Measurements from ENCODE around the gene PTPRG. TPM values are rescaled to one million over a fixed set of nuclear protein-coding genes. Genes with fewer than 3 reads are reported as not detected.
A peak's percentile ranks its signal among the peaks of the same experiment; 100 is the strongest.

The PTPRG gene
- total and polyA plus RNA-seq, 12 donors, result 6.3 to 119 (median 72.2) TPM

DNA sequence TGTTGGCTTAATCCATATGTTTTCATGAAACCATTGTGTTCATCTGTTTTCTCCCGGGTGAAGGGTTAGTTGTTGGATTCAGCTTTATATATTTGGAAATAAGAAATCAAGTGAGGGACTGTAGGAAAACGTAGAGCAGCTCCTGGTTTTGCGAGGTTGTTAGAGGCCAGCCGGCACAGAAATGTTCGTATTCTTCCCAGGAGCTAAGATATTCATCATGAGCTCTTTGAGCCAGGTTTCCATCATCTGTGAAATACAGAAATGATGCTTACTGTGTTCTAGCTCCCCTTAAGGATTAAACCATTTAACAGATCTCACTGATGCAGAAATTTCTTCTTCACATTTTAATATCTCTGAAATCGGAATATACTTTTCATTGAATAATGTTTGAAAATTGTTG is 235.5 kb downstream of the PTPRG start:
- peaks cover 4 to 10% of the 10 kb centered on the region in 2 donors for H3K4me1 ChIP-seq (replicated peaks in 1 of 2)
- no peak for DNase-seq
- no peaks in the 10 kb centered on the region for H3K27me3 ChIP-seq
- 88 to 91% (median 89%) methylated on average over 6 of the region's 6 CpGs for WGBS, 4 donors
- no peak overlapping the region for H3K27ac ChIP-seq
- intact Hi-C loops (cut with DNase I), result no loop called here
- H3K9me3 ChIP-seq (replicated peaks in 1 of 3), result no peaks in the 10 kb centered on the region
- TF ChIP-seq, protein P1, sequence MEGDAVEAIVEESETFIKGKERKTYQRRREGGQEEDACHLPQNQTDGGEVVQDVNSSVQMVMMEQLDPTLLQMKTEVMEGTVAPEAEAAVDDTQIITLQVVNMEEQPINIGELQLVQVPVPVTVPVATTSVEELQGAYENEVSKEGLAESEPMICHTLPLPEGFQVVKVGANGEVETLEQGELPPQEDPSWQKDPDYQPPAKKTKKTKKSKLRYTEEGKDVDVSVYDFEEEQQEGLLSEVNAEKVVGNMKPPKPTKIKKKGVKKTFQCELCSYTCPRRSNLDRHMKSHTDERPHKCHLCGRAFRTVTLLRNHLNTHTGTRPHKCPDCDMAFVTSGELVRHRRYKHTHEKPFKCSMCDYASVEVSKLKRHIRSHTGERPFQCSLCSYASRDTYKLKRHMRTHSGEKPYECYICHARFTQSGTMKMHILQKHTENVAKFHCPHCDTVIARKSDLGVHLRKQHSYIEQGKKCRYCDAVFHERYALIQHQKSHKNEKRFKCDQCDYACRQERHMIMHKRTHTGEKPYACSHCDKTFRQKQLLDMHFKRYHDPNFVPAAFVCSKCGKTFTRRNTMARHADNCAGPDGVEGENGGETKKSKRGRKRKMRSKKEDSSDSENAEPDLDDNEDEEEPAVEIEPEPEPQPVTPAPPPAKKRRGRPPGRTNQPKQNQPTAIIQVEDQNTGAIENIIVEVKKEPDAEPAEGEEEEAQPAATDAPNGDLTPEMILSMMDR (IDR thresholded peaks at IDR 0.05), result no peak
- TF ChIP-seq POLR2A (IDR thresholded peaks at IDR 0.05), result no peak
- no peaks in the 10 kb centered on the region for H3K36me3 ChIP-seq (replicated peaks in 1 of 2)
- no peak overlapping the region for H3K4me3 ChIP-seq

- peaks cover 21 to 31% of the 10 kb centered on the region in 2 donors for H3K4me1 ChIP-seq (replicated peaks in 1 of 2)
- no peaks in the 10 kb centered on the region for H3K36me3 ChIP-seq (replicated peaks in 1 of 2)
- no peak for TF ChIP-seq POLR2A (IDR thresholded peaks at IDR 0.05)
- TF ChIP-seq, protein P1 (IDR thresholded peaks at IDR 0.05), result no peak
- no peaks in the 10 kb centered on the region for H3K9me3 ChIP-seq (replicated peaks in 1 of 3)
- H3K27me3 ChIP-seq, result no peaks in the 10 kb centered on the region
- DNase-seq, result no peak
- H3K4me3 ChIP-seq, result no peak overlapping the region
- H3K27ac ChIP-seq, result no peak overlapping the region
- 88 to 100% (median 99%) methylated on average over 1 of the region's 1 CpG for WGBS, 4 donors
- intact Hi-C loops (cut with DNase I), result no loop called here
These were observed 241.4 kb downstream of the PTPRG start for GRCh38 chr3:61802772-61803171.

GRCh38 chr3:61803983-61804382 is 242.6 kb downstream of the PTPRG start:
- no peak for DNase-seq
- 67 to 88% (median 74%) methylated on average over 1 of the region's 1 CpG for WGBS, 4 donors
- Histone ChIP-seq H3K4me1 (replicated peaks in 1 of 2) (peaks cover 33 to 43% of the 10 kb centered on the region in 2 donors), H3K27ac (peak overlapping the region in 1 of 5 donors; percentile 20), H3K9me3 (replicated peaks in 1 of 3) (no peaks in the 10 kb centered on the region), H3K36me3 (replicated peaks in 1 of 2) (no peaks in the 10 kb centered on the region), H3K4me3 (no peak overlapping the region), H3K27me3 (no peaks in the 10 kb centered on the region)
- TF ChIP-seq, protein P1 (IDR thresholded peaks at IDR 0.05), result no peak
- TF ChIP-seq POLR2A (IDR thresholded peaks at IDR 0.05), result no peak
- intact Hi-C loops (cut with DNase I), result no loop called here

- intact Hi-C loops (cut with DNase I), result no loop called here
- Histone ChIP-seq H3K27me3 (no peaks in the 10 kb centered on the region), H3K27ac (peak overlapping the region in 3 of 5 donors; percentile 52 to 75 (median 73)), H3K9me3 (replicated peaks in 1 of 3) (no peaks in the 10 kb centered on the region), H3K4me3 (no peak overlapping the region), H3K36me3 (replicated peaks in 1 of 2) (no peaks in the 10 kb centered on the region), H3K4me1 (replicated peaks in 1 of 2) (peaks cover 41 to 51% of the 10 kb centered on the region in 2 donors)
- 71 to 94% (median 76%) methylated on average over 1 of the region's 1 CpG for WGBS, 4 donors
- no peak for DNase-seq
- TF ChIP-seq POLR2A (IDR thresholded peaks at IDR 0.05), result no peak
- TF ChIP-seq, protein P1 (IDR thresholded peaks at IDR 0.05), result no peak
These were observed 243.4 kb downstream of the PTPRG start for GRCh38 chr3:61804782-61805181.

All from adrenal gland (tissue), 12 donors.